Measurements from ENCODE around the gene ATP7A. TPM values are rescaled to one million over a fixed set of nuclear protein-coding genes. Genes with fewer than 3 reads are reported as not detected.
"Not testable (repeated sequence)": the region's sequence is repeated elsewhere in the genome, so short reads cannot be mapped to it uniquely, and the experiment has no call there.

ATP7A gene
- total RNA-seq, 6 experiments from 2014 or later = 2.1 to 3.9 (median 3.2) TPM

GRCh38 chrX:78063687-78064086 is 153.2 kb downstream of the ATP7A start:
- H3K36me3 ChIP-seq = no peaks in the 10 kb centered on the region
- no peaks in the 10 kb centered on the region for H3K9me3 ChIP-seq
- intact Hi-C loops (cut with DNase I) = no loop called here
- no peaks in the 10 kb centered on the region for H3K27me3 ChIP-seq
- no peak for ATAC-seq
- no peak for DNase-seq
- TF ChIP-seq CTCF (IDR thresholded peaks at IDR 0.05) = no peak
- no peak for TF ChIP-seq POLR2A (IDR thresholded peaks at IDR 0.05)
- H3K4me1 ChIP-seq = no peaks in the 10 kb centered on the region
- no peak overlapping the region for H3K27ac ChIP-seq
- H3K4me3 ChIP-seq = no peak overlapping the region

GRCh38 chrX:78064152-78064551 is 153.7 kb downstream of the ATP7A start:
- no peaks in the 10 kb centered on the region for H3K27me3 ChIP-seq
- ATAC-seq = no peak

GRCh38 chrX:78064698-78065601 is 154.5 kb downstream of the ATP7A start:
- H3K9me3 ChIP-seq; H3K36me3 ChIP-seq; H3K27me3 ChIP-seq; H3K4me1 ChIP-seq; intact Hi-C loops (cut with DNase I); DNase-seq; H3K4me3 ChIP-seq; H3K27ac ChIP-seq: not testable (repeated sequence)
- 39% methylated on average over 5 of the region's 6 CpGs for WGBS (ENCODE audit: insufficient coverage, low coverage, low lambda C conversion rate, missing lambda C conversion rate)
- ATAC-seq = peak in 1 of 4 donors; percentile 45

More at GRCh38 chrX:78064152-78064551, 153.7 kb downstream of the ATP7A start:
- Histone ChIP-seq H3K27ac (no peak overlapping the region), H3K36me3 (no peaks in the 10 kb centered on the region), H3K4me3 (no peak overlapping the region), H3K9me3 (no peaks in the 10 kb centered on the region), H3K4me1 (no peaks in the 10 kb centered on the region)
- TF ChIP-seq POLR2A (IDR thresholded peaks at IDR 0.05) (no peak), CTCF (IDR thresholded peaks at IDR 0.05) (no peak)
- 25% methylated on average over 2 of the region's 4 CpGs for WGBS (ENCODE audit: insufficient coverage, low coverage, low lambda C conversion rate, missing lambda C conversion rate)
- intact Hi-C loops (cut with DNase I) = no loop called here
- no peak for DNase-seq

- no peak overlapping the region for H3K4me3 ChIP-seq
- intact Hi-C loops (cut with DNase I) = no loop called here
- H3K9me3 ChIP-seq = no peaks in the 10 kb centered on the region
- ATAC-seq (no peak), DNase-seq (no peak)
- no peak overlapping the region for H3K27ac ChIP-seq
- H3K36me3 ChIP-seq = no peaks in the 10 kb centered on the region
- H3K4me1 ChIP-seq = no peaks in the 10 kb centered on the region
- TF ChIP-seq POLR2A (IDR thresholded peaks at IDR 0.05) (no peak), CTCF (IDR thresholded peaks at IDR 0.05) (no peak)
- no peaks in the 10 kb centered on the region for H3K27me3 ChIP-seq
- 80% methylated on average over 1 of the region's 1 CpG for WGBS (ENCODE audit: insufficient coverage, low coverage, low lambda C conversion rate, missing lambda C conversion rate)
These were observed 155.6 kb downstream of the ATP7A start for GRCh38 chrX:78066110-78066509.

GRCh38 chrX:78071331-78071730 is 160.8 kb downstream of the ATP7A start:
- TF ChIP-seq CTCF (IDR thresholded peaks at IDR 0.05) (no peak), POLR2A (IDR thresholded peaks at IDR 0.05) (no peak)
- intact Hi-C loops (cut with DNase I) = no loop called here
- Histone ChIP-seq H3K27me3 (no peaks in the 10 kb centered on the region), H3K4me1 (no peaks in the 10 kb centered on the region), H3K36me3 (no peaks in the 10 kb centered on the region), H3K9me3 (no peaks in the 10 kb centered on the region), H3K27ac (no peak overlapping the region), H3K4me3 (no peak overlapping the region)
- WGBS (ENCODE audit: insufficient coverage, low coverage, low lambda C conversion rate, missing lambda C conversion rate) = 84% methylated on average over 3 of the region's 3 CpGs
- ATAC-seq (no peak), DNase-seq (no peak)

GRCh38 chrX:78073147-78074077 is 162.9 kb downstream of the ATP7A start:
- DNase-seq; H3K9me3 ChIP-seq; H3K27me3 ChIP-seq; H3K4me1 ChIP-seq; ATAC-seq; H3K4me3 ChIP-seq; H3K27ac ChIP-seq; intact Hi-C loops (cut with DNase I); H3K36me3 ChIP-seq: not testable (repeated sequence)
- 75% methylated on average over 8 of the region's 14 CpGs for WGBS (ENCODE audit: insufficient coverage, low coverage, low lambda C conversion rate, missing lambda C conversion rate)
